Measurements from ENCODE around the gene SLC24A1.

SLC24A1 gene

GRCh38 chr15:65632780-65633375 lies 11.1 kb downstream of the SLC24A1 start:
- H3K27me3 ChIP-seq (ENCODE audit: insufficient read depth, low read length), result no peaks in the 10 kb centered on the region
- H3K4me3 ChIP-seq (ENCODE audit: low read depth, low read length, poor library complexity, severe bottlenecking), result no peak overlapping the region
- no peak for TF ChIP-seq EZH2 (IDR thresholded peaks at IDR 0.05; ENCODE audit: borderline replicate concordance, low read length)
- no peak for TF ChIP-seq CTCF (IDR thresholded peaks at IDR 0.05; ENCODE audit: low read length)
- H3K9ac ChIP-seq (ENCODE audit: low read length), result no peak overlapping the region
- H3K27ac ChIP-seq (ENCODE audit: low read depth, low read length, poor library complexity, severe bottlenecking), result no peak overlapping the region
- H3K36me3 ChIP-seq (ENCODE audit: insufficient read depth, low read length), result no peaks in the 10 kb centered on the region
- H3K4me2 ChIP-seq (ENCODE audit: low read length), result no peak overlapping the region
- no peaks in the 10 kb centered on the region for H3K9me2 ChIP-seq (ENCODE audit: low read depth, low read length)
- H3K4me1 ChIP-seq (ENCODE audit: insufficient read depth, low read length, severe bottlenecking), result no peaks in the 10 kb centered on the region
- H3F3A ChIP-seq (ENCODE audit: insufficient read depth, low read length), result no peaks in the 10 kb centered on the region
- H2AFZ ChIP-seq (ENCODE audit: low read length), result no peak overlapping the region
- H4K20me1 ChIP-seq (ENCODE audit: insufficient read depth, low read length), result no peaks in the 10 kb centered on the region
- no peaks in the 10 kb centered on the region for H3K9me3 ChIP-seq (ENCODE audit: low read length)
- no peaks in the 10 kb centered on the region for H3K79me2 ChIP-seq (ENCODE audit: insufficient read depth, low read length)

- Histone ChIP-seq H3F3A (ENCODE audit: insufficient read depth, low read length) (no peaks in the 10 kb centered on the region), H3K4me2 (ENCODE audit: low read length) (no peak overlapping the region), H3K4me3 (ENCODE audit: low read depth, low read length, poor library complexity, severe bottlenecking) (no peak overlapping the region), H3K27me3 (ENCODE audit: insufficient read depth, low read length) (no peaks in the 10 kb centered on the region), H3K9me3 (ENCODE audit: low read length) (no peaks in the 10 kb centered on the region), H4K20me1 (ENCODE audit: insufficient read depth, low read length) (no peaks in the 10 kb centered on the region), H3K9ac (ENCODE audit: low read length) (no peak overlapping the region), H2AFZ (ENCODE audit: low read length) (no peak overlapping the region), H3K36me3 (ENCODE audit: insufficient read depth, low read length) (no peaks in the 10 kb centered on the region), H3K4me1 (ENCODE audit: insufficient read depth, low read length, severe bottlenecking) (no peaks in the 10 kb centered on the region), H3K27ac (ENCODE audit: low read depth, low read length, poor library complexity, severe bottlenecking) (no peak overlapping the region), H3K79me2 (ENCODE audit: insufficient read depth, low read length) (no peaks in the 10 kb centered on the region), H3K9me2 (ENCODE audit: low read depth, low read length) (no peaks in the 10 kb centered on the region)
- TF ChIP-seq EZH2 (IDR thresholded peaks at IDR 0.05; ENCODE audit: borderline replicate concordance, low read length), result no peak
- no peak for TF ChIP-seq CTCF (IDR thresholded peaks at IDR 0.05; ENCODE audit: low read length)
Measured at GRCh38 chr15:65633752-65634151, 12.0 kb downstream of the SLC24A1 start.

GRCh38 chr15:65634356-65634755 lies 12.6 kb downstream of the SLC24A1 start:
- Histone ChIP-seq H3K4me2 (ENCODE audit: low read length) (no peak overlapping the region), H4K20me1 (ENCODE audit: insufficient read depth, low read length) (no peaks in the 10 kb centered on the region), H3K27ac (ENCODE audit: low read depth, low read length, poor library complexity, severe bottlenecking) (no peak overlapping the region), H3K9ac (ENCODE audit: low read length) (no peak overlapping the region), H3F3A (ENCODE audit: insufficient read depth, low read length) (no peaks in the 10 kb centered on the region), H3K36me3 (ENCODE audit: insufficient read depth, low read length) (no peaks in the 10 kb centered on the region), H2AFZ (ENCODE audit: low read length) (no peak overlapping the region), H3K4me3 (ENCODE audit: low read depth, low read length, poor library complexity, severe bottlenecking) (no peak overlapping the region), H3K9me2 (ENCODE audit: low read depth, low read length) (no peaks in the 10 kb centered on the region), H3K4me1 (ENCODE audit: insufficient read depth, low read length, severe bottlenecking) (no peaks in the 10 kb centered on the region), H3K27me3 (ENCODE audit: insufficient read depth, low read length) (no peaks in the 10 kb centered on the region), H3K9me3 (ENCODE audit: low read length) (no peaks in the 10 kb centered on the region), H3K79me2 (ENCODE audit: insufficient read depth, low read length) (no peaks in the 10 kb centered on the region)
- no peak for TF ChIP-seq EZH2 (IDR thresholded peaks at IDR 0.05; ENCODE audit: borderline replicate concordance, low read length)
- TF ChIP-seq CTCF (IDR thresholded peaks at IDR 0.05; ENCODE audit: low read length), result no peak
